ENCODE data around the gene USP17L19.
"Not testable (repeated sequence)": the region's sequence is repeated elsewhere in the genome, so short reads cannot be mapped to it uniquely, and the experiment has no call there.

- TF ChIP-seq EZH2 (IDR thresholded peaks at IDR 0.05; ENCODE audit: borderline replicate concordance, low read depth, low read length, severe bottlenecking); CTCF (IDR thresholded peaks at IDR 0.05; ENCODE audit: extremely low read depth in 1 of 2, insufficient read depth in 1 of 2, low read depth in 1 of 2, low read length in 2 of 2); POLR2AphosphoS5 (IDR thresholded peaks at IDR 0.05; ENCODE audit: insufficient read depth, low read depth, low read length); POLR2A (IDR thresholded peaks at IDR 0.05; ENCODE audit: low read depth, low read length); JUN (IDR thresholded peaks at IDR 0.05; ENCODE audit: borderline replicate concordance, insufficient read depth, insufficient read length, low read depth); FOS (IDR thresholded peaks at IDR 0.05; ENCODE audit: borderline replicate concordance, insufficient read depth, low read length); GATA2 (IDR thresholded peaks at IDR 0.05; ENCODE audit: insufficient read depth, insufficient read length, low read depth, low read length): not testable (repeated sequence)
- TF ChIP-seq, protein P1, sequence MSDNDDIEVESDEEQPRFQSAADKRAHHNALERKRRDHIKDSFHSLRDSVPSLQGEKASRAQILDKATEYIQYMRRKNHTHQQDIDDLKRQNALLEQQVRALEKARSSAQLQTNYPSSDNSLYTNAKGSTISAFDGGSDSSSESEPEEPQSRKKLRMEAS (IDR thresholded peaks at IDR 0.05; ENCODE audit: insufficient read depth, insufficient read length), result not testable (repeated sequence)
These were observed 22.9 kb upstream of the USP17L19 start for GRCh38 chr4:9230249-9230648.

Measured in endothelial cell of umbilical vein (primary cell).